Measurements from ENCODE around the gene RFC5. TPM values are rescaled to one million over a fixed set of nuclear protein-coding genes. Genes with fewer than 3 reads are reported as not detected.
A peak's percentile ranks its signal among the peaks of the same experiment; 100 is the strongest.

The RFC5 gene
- total and polyA plus RNA-seq, 2 of the 13 experiments (the other 11 are each of a cell fraction or from before 2014, with no cell fraction given): 16.8 to 51.4 TPM

- ATAC-seq (peak; percentile 91), DNase-seq (ENCODE audit: low spot score) (peak; percentile 99), FAIRE-seq (peak; percentile 92)
- H3K4me3 ChIP-seq (replicated peaks in 1 of 3; ENCODE audit: insufficient read depth in 1 of 3, low read depth in 2 of 3, low read length in 3 of 3): peak overlapping the region in 2 of 3 experiments; percentile 7 to 45; a peak in 2 of 6 replicates
- WGBS (ENCODE audit: low lambda C conversion rate): 2% methylated on average over 8 of the region's 14 CpGs
- H3K4me1 ChIP-seq (ENCODE audit: insufficient read depth, low read length): peaks cover 65% of the 10 kb centered on the region
- POLR2A ChIA-PET: interaction anchor here (1.0 to 1.9 kb wide), 6 partner anchors 10 to 69 kb away, joined by 3 to 5 read pairs (median 4); partner anchors contain the start of gene VSIG10
- H3K27me3 ChIP-seq (ENCODE audit: control insufficient read depth in 1 of 2, insufficient read depth in 2 of 2, low read length in 2 of 2): no peaks in the 10 kb centered on the region
- no peaks in the 10 kb centered on the region for H4K20me1 ChIP-seq (ENCODE audit: insufficient read depth, low read length)
- CTCF ChIA-PET (ENCODE audit: low intra/inter-chr PET ratio, low total read pairs): no interaction called here
- intact Hi-C loops (cut with micrococcal nuclease; ENCODE audit: unreplicated experiment): loop anchor here (1.0 to 2.0 kb wide), 4 partner anchors 9 to 86 kb away; partner anchors contain the start of genes RFC5 and WSB2
- peaks cover 2% of the 10 kb centered on the region for H3K79me2 ChIP-seq (ENCODE audit: insufficient read depth, low read length)
- H3K4me2 ChIP-seq (ENCODE audit: low read depth, low read length): peak overlapping the region; percentile 79
- peak overlapping the region; percentile 64 for H3K9ac ChIP-seq (ENCODE audit: insufficient read depth, low read depth, low read length)
- in situ Hi-C loops (cut with HindIII; ENCODE audit: extremely low pct_ligation_motif_present, low pct_unique_long_range_greater_than_20kb): no loop called here
- peaks cover 4 to 14% of the 10 kb centered on the region in 2 experiments; a peak in 3 of 5 replicates for H3K36me3 ChIP-seq (replicated peaks in 1 of 2; ENCODE audit: control insufficient read depth in 1 of 2, insufficient read depth in 2 of 2, low read length in 2 of 2)
- H2AFZ ChIP-seq (ENCODE audit: low read length): no peak overlapping the region
- no peaks in the 10 kb centered on the region for H3K9me3 ChIP-seq (ENCODE audit: low read length)
- BruUV-seq (replicated peaks): TSS peak; percentile 94
- H3K27ac ChIP-seq (ENCODE audit: extremely low read length, insufficient read depth, low read length): peak overlapping the region; percentile 91
- TF ChIP-seq ZBTB44 (CRISPR knock-in tag; IDR thresholded peaks at IDR 0.05) (no peak), MIER3 (CRISPR knock-in tag; IDR thresholded peaks at IDR 0.05; ENCODE audit: borderline replicate concordance) (peak; percentile 81; the same call in 1 of the 2 replicates), ARNT (IDR thresholded peaks at IDR 0.05) (no peak), AKNA (CRISPR knock-in tag; IDR thresholded peaks at IDR 0.05; ENCODE audit: borderline replicate concordance) (no peak), SMYD3 (CRISPR knock-in tag; IDR thresholded peaks at IDR 0.05) (no peak), TAF15 (IDR thresholded peaks at IDR 0.05; ENCODE audit: low read depth, low read length, poor library complexity, severe bottlenecking) (no peak), HOXA9 (CRISPR knock-in tag; IDR thresholded peaks at IDR 0.05; ENCODE audit: borderline replicate concordance) (no peak), ZBTB20 (CRISPR knock-in tag; IDR thresholded peaks at IDR 0.05; ENCODE audit: borderline replicate concordance, low read depth) (no peak), HDAC2 (CRISPR knock-in tag; IDR thresholded peaks at IDR 0.05) (peak; percentile 97), SMARCC2 (IDR thresholded peaks at IDR 0.05) (peak; percentile 84; the same call in 1 of the 2 replicates), TAF1 (CRISPR knock-in tag; IDR thresholded peaks at IDR 0.05) (0 out of 2 replicates have a peak, but pooled peaks have one; percentile 30), GMEB2 (CRISPR knock-in tag; IDR thresholded peaks at IDR 0.05; ENCODE audit: low read depth) (no peak), ISX (CRISPR knock-in tag; conservative IDR thresholded peaks at IDR 0.05) (no peak), ZBTB14 (CRISPR knock-in tag; IDR thresholded peaks at IDR 0.05) (no peak)
These were observed 36.0 kb downstream of the RFC5 start for GRCh38 chr12:118052324-118053070.
